Thyroid gland (tissue), 4 donors: ENCODE data around the gene IL13RA2. TPM values are rescaled to one million over a fixed set of nuclear protein-coding genes. Genes with fewer than 3 reads are reported as not detected.

Experiments
- DNase-seq, 2 donors: peaks; one replicate each; pipeline ENCODE4 v3.0.0-alpha.2; 2019
- H3K27ac ChIP-seq, 3 donors: fragments of 200-600 bp; sonication (generic); 1 replicate in 2 of 3; 2 replicates in 1 of 3; pipeline ENCODE4 v1.5.1; 2016 to 2019; ENCODE audit warnings: mild to moderate bottlenecking in 1 of 3, moderate library complexity in 1 of 3
- H3K27me3 ChIP-seq: fragments of 200-600 bp; sonication (generic); one replicate; pipeline ENCODE4 v1.5.1; 2019
- H3K36me3 ChIP-seq, 2 donors: fragments of 200-600 bp; sonication (generic); one replicate each; pipeline ENCODE4 v1.5.1; 2016 to 2019
- H3K4me1 ChIP-seq, 2 donors: fragments of 200-600 bp; sonication (generic); one replicate each; pipeline ENCODE4 v1.5.1; 2017 to 2019
- H3K4me3 ChIP-seq, 3 donors: fragments of 200-600 bp; sonication (generic); replicated peaks in 1 of 3; 1 replicate in 2 of 3; 2 replicates in 1 of 3; pipeline ENCODE4 v1.5.1; 2016; ENCODE audit warnings: mild to moderate bottlenecking in 1 of 3
- H3K9me3 ChIP-seq: fragments of 200-600 bp; sonication (generic); one replicate; pipeline ENCODE4 v1.5.1; 2017
- CTCF ChIP-seq, 6 experiments: fragments of 200-600 bp in 3 of 6; fragments of 450-650 bp in 3 of 6; sonication (generic) in 3 of 6; IDR thresholded peaks; one replicate each; pipeline ENCODE4 v1.5.1; 2016 to 2019; ENCODE audit warnings: antibody characterized with exemption in 6 of 6, mild to moderate bottlenecking in 2 of 6, inconsistent platforms in 1 of 6, moderate library complexity in 1 of 6
- POLR2A ChIP-seq, 2 donors: fragments of 450-650 bp; IDR thresholded peaks; one replicate each; pipeline ENCODE4 v1.6.1; 2017; ENCODE audit warnings: antibody characterized with exemption in 2 of 2, mild to moderate bottlenecking in 2 of 2, moderate library complexity in 1 of 2
- WGBS, 2 donors: methylation state at CpG; one replicate each; pipeline ENCODE4 v1.1.5; 2017; 5-methylcytosine and 5-hydroxymethylcytosine counted together
- intact Hi-C: fragments of 100-400 bp; cut with DNase I; formaldehyde crosslinking; loops from one replicate; pipeline ENCODE4 v1.15.1; 2023
- total RNA-seq, 4 donors: library from RNA; depleted of rRNA; stranded (reverse); fragments of >200 nt; gene quantifications; one replicate each; pipeline ENCODE4 v1.2.3, GENCODE V29; 2016

The IL13RA2 gene
- total RNA-seq, 4 donors from 2014 or later: 1.1 to 3.8 (median 1.2) TPM; not detected in 1

GRCh38 chrX:115053223-115053622 is 35.8 kb upstream of the IL13RA2 start:
- no peak overlapping the region for H3K4me3 ChIP-seq
- intact Hi-C loops: no loop called here
- no peaks in the 10 kb centered on the region for H3K9me3 ChIP-seq
- WGBS, 2 donors: 57 to 69% methylated on average over 1 of the region's 1 CpG
- TF ChIP-seq POLR2A (IDR thresholded peaks at IDR 0.05) (no peak), CTCF (IDR thresholded peaks at IDR 0.05) (no peak)
- H3K36me3 ChIP-seq: no peaks in the 10 kb centered on the region
- no peaks in the 10 kb centered on the region for H3K27me3 ChIP-seq
- H3K4me1 ChIP-seq: no peaks in the 10 kb centered on the region
- DNase-seq: no peak
- H3K27ac ChIP-seq: no peak overlapping the region

- Histone ChIP-seq H3K36me3 (no peaks in the 10 kb centered on the region), H3K4me1 (no peaks in the 10 kb centered on the region), H3K27me3 (no peaks in the 10 kb centered on the region), H3K9me3 (no peaks in the 10 kb centered on the region), H3K27ac (no peak overlapping the region), H3K4me3 (no peak overlapping the region)
- DNase-seq: no peak
- intact Hi-C loops: no loop called here
- no peak for TF ChIP-seq CTCF (IDR thresholded peaks at IDR 0.05)
- no peak for TF ChIP-seq POLR2A (IDR thresholded peaks at IDR 0.05)
Measured at GRCh38 chrX:115047715-115048114, 30.3 kb upstream of the IL13RA2 start.

DNA sequence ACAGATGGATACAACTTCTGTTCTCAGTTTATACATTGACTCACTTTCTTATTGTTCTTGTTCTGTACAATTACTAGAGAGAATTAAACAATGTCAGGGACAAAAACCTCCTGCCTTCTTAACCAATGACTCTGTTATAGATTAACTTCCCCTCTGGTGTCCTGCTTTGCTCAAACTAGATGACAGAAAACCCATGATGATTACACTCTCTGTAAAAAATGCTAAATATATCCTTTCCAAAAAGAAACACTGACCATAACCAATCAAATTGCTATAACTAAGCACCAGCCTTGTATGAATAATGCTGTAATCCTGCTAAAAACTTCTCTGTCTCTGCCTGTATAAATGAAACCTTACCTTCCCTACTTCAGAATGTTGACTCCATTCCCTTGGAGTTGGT is 29.8 kb upstream of the IL13RA2 start:
- TF ChIP-seq POLR2A (IDR thresholded peaks at IDR 0.05) (no peak), CTCF (IDR thresholded peaks at IDR 0.05) (no peak)
- no peak for DNase-seq
- H3K27me3 ChIP-seq: no peaks in the 10 kb centered on the region
- H3K9me3 ChIP-seq: no peaks in the 10 kb centered on the region
- H3K36me3 ChIP-seq: no peaks in the 10 kb centered on the region
- no peak overlapping the region for H3K4me3 ChIP-seq
- no peak overlapping the region for H3K27ac ChIP-seq
- intact Hi-C loops: no loop called here
- H3K4me1 ChIP-seq: no peaks in the 10 kb centered on the region

- no peaks in the 10 kb centered on the region for H3K27me3 ChIP-seq
- no peak for TF ChIP-seq CTCF (IDR thresholded peaks at IDR 0.05)
- no peak for TF ChIP-seq POLR2A (IDR thresholded peaks at IDR 0.05)
Measured at GRCh38 chrX:115040417-115040816, 23.0 kb upstream of the IL13RA2 start.

GRCh38 chrX:115038406-115038805 is 21.0 kb upstream of the IL13RA2 start:
- intact Hi-C loops: no loop called here
- Histone ChIP-seq H3K36me3 (no peaks in the 10 kb centered on the region), H3K27ac (no peak overlapping the region), H3K9me3 (no peaks in the 10 kb centered on the region), H3K4me1 (no peaks in the 10 kb centered on the region), H3K4me3 (no peak overlapping the region), H3K27me3 (no peaks in the 10 kb centered on the region)
- DNase-seq: no peak
- WGBS, 2 donors: 67 to 79% methylated on average over 1 of the region's 1 CpG
- no peak for TF ChIP-seq CTCF (IDR thresholded peaks at IDR 0.05)
- no peak for TF ChIP-seq POLR2A (IDR thresholded peaks at IDR 0.05)

More at GRCh38 chrX:115040417-115040816, 23.0 kb upstream of the IL13RA2 start:
- Histone ChIP-seq H3K4me3 (no peak overlapping the region), H3K27ac (no peak overlapping the region), H3K36me3 (no peaks in the 10 kb centered on the region), H3K4me1 (no peaks in the 10 kb centered on the region), H3K9me3 (no peaks in the 10 kb centered on the region)
- DNase-seq: no peak
- intact Hi-C loops: no loop called here
- 93 to 94% methylated on average over 3 to 4 of the region's 4 CpGs for WGBS, 2 donors
